Right lobe of liver (tissue), 4 donors: Measurements from ENCODE around the gene DNAH8.

Experiments used
- CTCF ChIP-seq, 4 donors: fragments of 200-600 bp in 3 of 4; fragments of 450-650 bp in 1 of 4; IDR thresholded peaks; one replicate each; pipeline versions ENCODE4 v1.5.1 to v1.8.0; 2016 to 2022; ENCODE audit warnings: antibody characterized with exemption in 4 of 4, mild to moderate bottlenecking in 2 of 4
- POLR2A ChIP-seq: fragments of 450-650 bp; IDR thresholded peaks from one replicate; pipeline ENCODE4 v1.6.1; 2017; ENCODE audit warnings: antibody characterized with exemption, mild to moderate bottlenecking
- donor health status: DM: no; HTN: no; CAD: no.
- donor health status: DM: no; HTN: no; CAD: no.
- donor health status: DM: no; HTN: yes; CAD: no.

- TF ChIP-seq CTCF (IDR thresholded peaks at IDR 0.05), result no peak
- no peak for TF ChIP-seq POLR2A
Observed at GRCh38 chr6:39068391-39068790, 353.3 kb downstream of the DNAH8 start.
